ENCODE measurements around the gene FAM89B.

FAM89B gene

DNA sequence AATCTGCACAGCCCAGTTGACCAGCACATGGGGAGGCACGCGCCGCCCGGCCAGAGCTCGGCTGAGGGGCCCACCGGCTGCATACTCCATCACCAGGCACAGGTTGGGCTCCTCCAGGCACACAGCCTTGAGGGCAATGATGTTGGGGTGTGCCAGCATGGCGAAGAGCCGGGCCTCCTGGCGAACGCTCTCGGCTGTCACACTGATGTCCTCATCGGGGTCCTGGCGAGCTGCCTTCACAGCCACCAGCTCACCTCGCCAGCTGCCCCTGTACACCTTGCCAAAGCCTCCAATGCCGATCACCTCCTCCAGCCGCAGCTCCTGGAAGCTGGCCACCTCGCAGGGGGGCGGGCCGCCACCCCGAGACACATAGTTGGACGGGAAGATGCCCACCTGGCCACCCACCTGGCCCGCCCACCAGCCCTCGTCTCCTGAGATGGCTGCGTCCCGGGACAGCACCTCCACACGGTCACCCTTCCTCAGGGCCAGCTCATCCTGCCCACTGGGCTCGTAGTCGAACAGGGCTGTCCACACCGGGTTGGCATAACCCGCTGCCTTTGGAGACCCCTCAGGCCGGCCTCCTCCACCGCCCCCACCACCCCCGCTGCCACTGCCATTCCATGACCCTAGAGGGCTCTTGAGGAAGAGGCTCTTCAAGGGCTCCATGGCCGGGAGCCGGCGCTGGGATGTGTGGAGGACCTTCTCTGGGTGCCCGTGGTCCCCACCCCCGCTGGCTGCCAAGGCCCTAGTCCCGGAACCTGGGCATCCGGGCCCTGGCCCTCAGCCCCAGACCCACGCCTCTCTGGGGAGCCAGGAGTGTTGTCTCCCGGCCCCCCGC is 41.0 kb downstream of the FAM89B start:
- no peak for DNase-seq

- DNase-seq: peak; percentile 100
Measured at GRCh38 chr11:65615229-65615949, 43.1 kb downstream of the FAM89B start, which contains the start of gene PCNX3. Gene PCNX3, plus strand, starts transcription at chr11:65615776. Its CDS starts 536 bp downstream, at chr11:65616312.

- no peak for DNase-seq
Measured at GRCh38 chr11:65615950-65616574, 43.7 kb downstream of the FAM89B start.

DNA sequence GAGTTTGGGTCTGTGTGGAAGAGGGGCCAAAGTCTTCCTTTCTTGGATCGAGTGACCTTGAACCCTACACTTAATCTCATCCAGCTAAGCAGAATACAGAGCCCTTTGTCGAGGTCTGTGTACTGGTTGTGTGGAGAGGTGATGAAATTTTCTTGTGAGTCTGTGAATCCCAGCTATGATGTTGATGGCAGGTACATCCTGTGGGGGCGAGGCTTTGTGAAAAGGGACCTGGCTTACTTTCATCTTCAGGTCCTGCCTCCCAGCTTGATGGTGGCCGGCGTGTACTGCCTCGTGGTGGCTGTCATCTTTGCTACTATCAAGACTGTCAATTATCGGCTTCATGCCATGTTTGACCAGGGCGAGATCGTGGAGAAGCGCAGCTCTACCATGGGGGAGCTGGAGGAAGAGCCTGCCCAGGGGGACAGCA is 44.2 kb downstream of the FAM89B start:
- DNase-seq: no peak

DNA sequence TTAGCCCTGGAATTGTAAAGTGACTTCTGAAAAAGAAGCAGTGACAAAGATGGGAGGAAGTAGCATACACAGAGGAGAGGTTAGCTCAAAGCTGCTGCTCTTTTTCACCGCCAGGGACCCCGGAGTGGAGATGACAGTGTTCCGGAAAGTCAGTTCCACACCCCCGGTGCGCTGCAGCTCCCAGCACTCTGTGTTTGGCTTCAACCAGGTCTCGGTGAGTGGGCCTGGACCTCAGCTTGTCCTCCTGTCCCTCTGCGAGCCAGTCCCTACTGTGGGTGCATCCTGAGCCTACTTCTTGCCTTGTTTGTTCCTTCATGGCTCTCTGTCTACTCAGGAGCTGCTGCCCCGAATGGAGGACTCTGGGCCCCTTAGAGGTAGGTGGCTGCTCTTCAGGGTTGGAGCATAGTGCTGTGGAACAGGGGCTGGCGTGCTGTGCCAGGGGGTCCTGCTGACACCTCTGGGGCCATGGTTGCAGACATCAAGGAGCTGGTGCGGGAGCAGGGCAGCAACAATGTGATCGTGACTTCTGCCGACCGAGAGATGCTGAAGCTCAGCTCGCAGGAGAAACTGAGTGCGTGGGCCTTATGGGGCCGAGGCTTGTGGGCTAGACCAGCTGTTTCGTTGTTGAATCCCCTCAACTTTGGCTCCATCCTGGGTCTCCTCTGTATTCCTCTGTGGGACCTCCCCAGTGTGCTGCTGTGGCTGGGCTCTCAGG is 45.0 kb downstream of the FAM89B start:
- DNase-seq: no peak

DNA sequence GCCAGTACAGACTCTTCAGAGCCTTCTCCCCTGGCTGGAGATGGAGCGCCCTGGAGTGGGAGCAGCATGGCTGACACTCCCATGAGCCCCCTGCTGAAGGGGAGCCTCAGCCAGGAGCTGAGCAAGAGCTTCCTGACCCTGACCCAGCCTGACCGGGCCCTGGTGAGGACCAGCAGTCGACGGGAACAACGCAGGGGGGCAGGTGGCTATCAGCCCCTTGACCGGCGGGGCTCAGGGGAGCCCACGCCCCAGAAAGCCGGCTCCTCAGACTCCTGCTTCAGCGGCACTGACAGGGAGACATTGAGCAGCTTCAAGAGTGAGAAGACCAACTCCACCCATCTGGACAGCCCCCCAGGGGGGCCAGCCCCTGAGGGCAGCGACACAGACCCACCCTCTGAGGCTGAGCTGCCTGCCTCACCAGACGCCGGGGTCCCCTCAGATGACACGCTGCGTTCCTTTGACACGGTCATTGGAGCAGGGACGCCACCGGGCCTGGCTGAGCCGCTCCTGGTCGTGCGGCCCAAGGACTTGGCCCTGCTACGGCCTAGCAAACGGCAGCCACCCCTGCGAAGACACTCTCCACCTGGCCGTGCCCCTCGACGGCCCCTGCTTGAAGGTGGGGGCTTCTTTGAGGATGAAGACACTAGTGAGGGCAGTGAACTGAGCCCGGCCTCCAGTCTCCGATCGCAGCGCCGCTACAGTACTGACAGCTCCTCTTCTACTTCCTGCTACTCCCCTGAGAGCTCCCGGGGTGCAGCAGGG is 45.8 kb downstream of the FAM89B start:
- DNase-seq: no peak

GRCh38 chr11:65618763-65619162 is 46.4 kb downstream of the FAM89B start:
- DNase-seq: no peak

DNA sequence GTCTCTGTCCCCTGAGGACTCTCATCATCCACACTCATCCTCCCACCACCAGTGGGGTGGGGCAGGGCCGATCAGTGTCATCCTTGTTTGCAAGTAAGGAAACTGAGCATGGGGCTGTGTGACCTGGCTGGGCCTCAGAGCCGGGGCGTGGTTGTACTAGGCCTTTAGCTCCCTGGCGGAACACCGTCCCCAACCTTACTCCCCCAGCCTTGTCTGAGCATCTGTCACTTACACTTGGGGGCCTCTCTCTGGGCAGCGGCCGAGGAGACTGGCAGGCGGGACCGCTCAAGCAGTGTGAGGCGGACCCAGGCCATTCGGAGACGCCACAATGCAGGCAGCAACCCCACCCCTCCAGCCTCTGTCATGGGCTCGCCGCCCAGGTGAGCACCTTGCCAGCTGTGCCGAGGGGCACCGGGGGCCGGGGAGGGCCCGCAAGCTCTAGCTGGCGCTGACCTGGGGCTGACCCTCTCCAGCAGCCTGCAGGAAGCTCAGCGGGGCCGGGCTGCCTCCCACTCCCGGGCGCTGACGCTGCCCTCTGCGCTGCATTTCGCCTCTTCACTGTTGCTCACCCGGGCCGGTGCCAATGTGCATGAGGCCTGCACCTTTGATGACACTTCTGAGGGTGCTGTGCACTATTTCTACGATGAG is 47.1 kb downstream of the FAM89B start:
- DNase-seq: no peak

DNA sequence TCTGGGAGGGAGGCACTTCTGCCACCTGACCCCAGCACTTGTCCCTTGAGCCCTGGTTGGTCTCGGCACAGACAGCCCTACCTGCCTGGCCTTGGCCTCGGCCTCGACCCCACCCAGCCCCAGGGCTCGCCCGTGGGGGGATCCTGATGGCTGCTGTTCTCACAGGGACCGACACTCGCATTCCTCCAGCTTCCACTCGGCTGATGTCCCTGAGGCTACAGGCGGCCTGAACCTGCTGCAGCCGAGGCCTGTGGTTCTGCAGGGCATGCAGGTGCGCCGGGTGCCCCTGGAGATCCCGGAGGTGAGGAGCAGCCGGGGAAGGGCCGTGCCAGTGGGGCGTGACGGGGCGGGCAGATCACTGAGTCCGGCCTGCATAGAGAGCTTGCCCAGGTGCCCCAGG is 48.3 kb downstream of the FAM89B start:
- no peak for DNase-seq

- DNase-seq: no peak
Measured at GRCh38 chr11:65621460-65621859, 49.1 kb downstream of the FAM89B start.

DNA sequence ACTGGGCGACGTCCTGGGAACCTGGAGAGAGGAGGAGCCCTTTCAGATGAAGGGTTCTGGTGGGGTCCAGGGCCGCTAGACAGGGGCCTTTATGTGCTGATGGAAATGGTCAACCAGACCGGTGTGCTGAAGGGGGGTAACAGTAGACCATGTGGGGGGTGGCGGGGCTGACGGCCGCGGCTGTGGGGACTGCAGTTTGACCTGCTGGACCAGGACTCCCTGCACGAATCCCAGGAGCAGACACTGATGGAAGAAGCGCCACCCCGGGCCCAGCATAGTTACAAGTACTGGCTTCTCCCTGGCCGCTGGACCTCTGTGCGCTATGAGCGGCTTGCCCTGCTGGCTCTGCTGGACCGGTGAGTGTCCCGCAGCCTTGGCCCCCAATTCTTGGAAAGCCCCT is 49.7 kb downstream of the FAM89B start:
- DNase-seq: no peak

DNA sequence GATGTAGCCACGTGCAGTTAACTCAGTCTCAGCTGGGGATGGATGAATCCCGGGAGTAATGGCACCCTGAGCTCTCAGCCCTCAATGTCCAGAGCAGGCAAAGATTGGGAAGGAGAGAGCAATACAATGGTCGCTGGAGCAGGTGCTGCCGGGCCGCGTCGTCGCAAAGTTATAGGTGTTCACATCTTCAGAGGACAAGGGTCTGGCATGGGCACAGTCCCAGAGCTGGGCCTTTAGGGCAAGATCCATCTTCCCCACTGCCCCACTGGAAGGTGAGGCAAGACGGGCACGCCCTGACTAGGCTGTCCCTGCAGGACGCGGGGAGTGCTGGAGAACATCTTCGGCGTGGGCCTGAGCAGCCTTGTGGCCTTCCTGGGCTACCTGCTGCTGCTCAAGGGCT is 50.8 kb downstream of the FAM89B start:
- no peak for DNase-seq

Measured in T1000 (cell line).